CD4-positive, CD25-positive, alpha-beta regulatory T cell (primary cell): Measurements from ENCODE around the gene SPPL2B. TPM values are rescaled to one million over a fixed set of nuclear protein-coding genes. Genes with fewer than 3 reads are reported as not detected.

Experiments
- ATAC-seq, 2 donors: fragments of 150-1000 bp; cut with Tn5 transposase; one replicate each; pipeline ENCODE4 v1.10.0; 2021; ENCODE audit warnings: low read depth in 2 of 2, moderate number of reproducible peaks in 2 of 2, moderate library complexity in 1 of 2
- DNase-seq, 3 donors: peaks; one replicate each; pipeline versions ENCODE4 v3.0.0 to v3.0.0-alpha.2; 2012 to 2022; ENCODE audit warnings: mixed read lengths in 1 of 3
- H3K27ac ChIP-seq: one replicate; pipeline ENCODE4 v1.7.0; 2013; ENCODE audit warnings: mild to moderate bottlenecking, low read length; ENCODE audit not compliant: insufficient read depth, poor library complexity, severe bottlenecking
- H3K27me3 ChIP-seq: one replicate; pipeline ENCODE4 v1.7.0; 2013; ENCODE audit warnings: low read length; ENCODE audit not compliant: control insufficient read depth, insufficient read depth
- H3K36me3 ChIP-seq: one replicate; pipeline ENCODE4 v1.7.0; 2013; ENCODE audit warnings: mild to moderate bottlenecking, low read length, moderate library complexity; ENCODE audit not compliant: control insufficient read depth, insufficient read depth
- H3K4me1 ChIP-seq: 2 replicates; pipeline ENCODE4 v1.7.0; 2013; ENCODE audit warnings: mild to moderate bottlenecking, low read length; ENCODE audit not compliant: insufficient read depth, control insufficient read depth, poor library complexity, severe bottlenecking
- H3K4me3 ChIP-seq: one replicate; pipeline ENCODE4 v1.7.0; 2013; ENCODE audit warnings: low read depth, mild to moderate bottlenecking, low read length, moderate library complexity
- H3K9me3 ChIP-seq, 2 experiments: 1 replicate in 1 of 2; 2 replicates in 1 of 2; pipeline ENCODE4 v1.7.0; 2013; ENCODE audit warnings: low read length in 2 of 2, mild to moderate bottlenecking in 1 of 2, moderate library complexity in 1 of 2; ENCODE audit not compliant: control insufficient read depth in 2 of 2
- H3K27ac Mint-ChIP-seq, 3 donors: one replicate each; pipeline ENCODE4 v1.8.0; 2020 to 2022; ENCODE audit warnings: mild to moderate bottlenecking in 3 of 3, mixed read lengths in 3 of 3, moderate library complexity in 2 of 3
- H3K27me3 Mint-ChIP-seq: one replicate; pipeline ENCODE4 v1.8.0; 2022; ENCODE audit warnings: mild to moderate bottlenecking, mixed read lengths
- H3K36me3 Mint-ChIP-seq: one replicate; pipeline ENCODE4 v1.8.0; 2020; ENCODE audit warnings: mixed read lengths
- H3K4me1 Mint-ChIP-seq, 4 donors: one replicate each; pipeline ENCODE4 v1.8.0; 2020 to 2022; ENCODE audit warnings: mixed read lengths in 4 of 4, mild to moderate bottlenecking in 1 of 4
- H3K4me3 Mint-ChIP-seq, 4 donors: one replicate each; pipeline ENCODE4 v1.8.0; 2020 to 2022; ENCODE audit warnings: mild to moderate bottlenecking in 4 of 4, mixed read lengths in 4 of 4, moderate library complexity in 3 of 4
- H3K9me3 Mint-ChIP-seq, 7 donors: one replicate each; pipeline ENCODE4 v1.8.0; 2020 to 2022; ENCODE audit warnings: mixed read lengths in 7 of 7, mild to moderate bottlenecking in 3 of 7, moderate library complexity in 2 of 7
- polyA plus RNA-seq, 4 donors: library from polyadenylated mRNA; unstranded; fragments of 300-500 nt; fragmentation: Illumina TruSeq; gene quantifications; one replicate each; pipeline ENCODE4 v1.2.3, GENCODE V29; 2021
- total RNA-seq: library from RNA; stranded (reverse); gene quantifications from one replicate; pipeline ENCODE4 v1.2.3, GENCODE V29; 2022

SPPL2B gene
- total and polyA plus RNA-seq, 5 donors from 2014 or later, result 4.3 to 69.7 (median 6.4) TPM

GRCh38 chr19:2320939-2321338 is 7.5 kb upstream of the SPPL2B start:
- no peak overlapping the region for H3K4me3 Mint-ChIP-seq
- H3K36me3 Mint-ChIP-seq, result peaks cover 7% of the 10 kb centered on the region
- no peak for ATAC-seq
- no peak for DNase-seq
- no peaks in the 10 kb centered on the region for H3K27me3 ChIP-seq
- H3K9me3 ChIP-seq, result no peaks in the 10 kb centered on the region
- H3K27ac ChIP-seq, result no peak overlapping the region
- no peaks in the 10 kb centered on the region for H3K4me1 ChIP-seq
- no peak overlapping the region for H3K4me3 ChIP-seq
- peaks cover 8% of the 10 kb centered on the region for H3K36me3 ChIP-seq
- H3K9me3 Mint-ChIP-seq, result peaks cover 0 to 4% (median 0%) of the 10 kb centered on the region in 7 donors
- H3K4me1 Mint-ChIP-seq, result peaks cover 0 to 8% (median 3%) of the 10 kb centered on the region in 4 donors
- no peaks in the 10 kb centered on the region for H3K27me3 Mint-ChIP-seq
- no peak overlapping the region for H3K27ac Mint-ChIP-seq

- ATAC-seq (no peak), DNase-seq (no peak)
- Histone ChIP-seq H3K27me3 (no peaks in the 10 kb centered on the region), H3K36me3 (peaks cover 8% of the 10 kb centered on the region), H3K4me1 (no peaks in the 10 kb centered on the region), H3K4me3 (no peak overlapping the region), H3K9me3 (no peaks in the 10 kb centered on the region), H3K27ac (no peak overlapping the region)
- H3K9me3 Mint-ChIP-seq, result peaks cover 0 to 4% (median 0%) of the 10 kb centered on the region in 7 donors
- peaks cover 9% of the 10 kb centered on the region for H3K36me3 Mint-ChIP-seq
- H3K27ac Mint-ChIP-seq, result no peak overlapping the region
- H3K27me3 Mint-ChIP-seq, result no peaks in the 10 kb centered on the region
- H3K4me3 Mint-ChIP-seq, result no peak overlapping the region
- H3K4me1 Mint-ChIP-seq, result peaks cover 0 to 15% (median 7%) of the 10 kb centered on the region in 4 donors
Measured at GRCh38 chr19:2321565-2322283, 6.8 kb upstream of the SPPL2B start.

- H3K4me1 Mint-ChIP-seq, result peaks cover 5 to 31% (median 19%) of the 10 kb centered on the region in 4 donors
- peaks cover 17% of the 10 kb centered on the region for H3K36me3 Mint-ChIP-seq
- H3K27me3 ChIP-seq, result no peaks in the 10 kb centered on the region
- peaks cover 11% of the 10 kb centered on the region for H3K36me3 ChIP-seq
- H3K27ac Mint-ChIP-seq, result no peak overlapping the region
- no peaks in the 10 kb centered on the region for H3K9me3 Mint-ChIP-seq
- no peak overlapping the region for H3K27ac ChIP-seq
- H3K27me3 Mint-ChIP-seq, result no peaks in the 10 kb centered on the region
- H3K4me3 ChIP-seq, result no peak overlapping the region
- no peak overlapping the region for H3K4me3 Mint-ChIP-seq
- no peak for DNase-seq
- H3K4me1 ChIP-seq, result peaks cover 12% of the 10 kb centered on the region
- no peak for ATAC-seq
- no peaks in the 10 kb centered on the region for H3K9me3 ChIP-seq
Measured at GRCh38 chr19:2323707-2324106, 4.8 kb upstream of the SPPL2B start.

DNA sequence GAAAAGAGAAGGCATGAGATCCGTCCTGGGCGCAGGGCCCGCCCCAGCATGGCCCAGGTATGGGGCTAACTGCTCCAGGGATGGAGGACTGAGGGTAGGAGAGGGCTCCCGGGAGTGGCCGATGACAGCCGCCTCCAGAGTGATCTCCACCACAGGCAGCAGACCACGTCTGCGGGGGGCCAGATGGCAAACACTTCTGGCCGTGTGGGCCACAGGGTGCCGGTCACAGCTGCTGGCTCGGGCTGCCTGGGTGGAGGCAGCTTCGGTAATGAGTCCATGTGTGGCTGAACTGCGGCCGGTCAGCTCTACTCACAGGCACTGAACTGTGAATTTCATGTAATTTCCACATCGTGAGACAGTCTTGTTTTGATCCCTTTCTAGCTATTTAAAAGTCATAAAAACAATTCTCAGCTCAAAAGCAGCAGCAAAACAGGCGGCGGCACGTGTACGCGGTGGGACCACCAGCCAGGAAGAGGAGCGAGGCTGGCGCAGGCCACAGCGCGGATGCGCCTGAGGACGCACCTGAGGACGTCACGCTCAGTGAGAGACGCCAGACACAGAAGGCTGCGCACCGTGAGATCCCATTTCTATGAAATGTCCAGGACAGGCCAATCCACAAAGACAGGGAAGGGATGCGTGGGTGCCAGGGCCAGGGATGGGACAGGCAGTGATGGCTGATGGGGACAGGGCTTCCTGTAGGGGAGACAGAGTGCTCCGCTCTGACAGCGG is 4.1 kb upstream of the SPPL2B start:
- no peak overlapping the region for H3K27ac ChIP-seq
- H3K9me3 ChIP-seq, result no peaks in the 10 kb centered on the region
- no peak for DNase-seq
- Mint-ChIP-seq H3K9me3 (no peaks in the 10 kb centered on the region), H3K36me3 (peaks cover 17% of the 10 kb centered on the region), H3K27me3 (no peaks in the 10 kb centered on the region), H3K4me1 (peaks cover 5 to 35% (median 23%) of the 10 kb centered on the region in 4 donors), H3K4me3 (peak overlapping the region in 2 of 4 donors; percentile 44 to 51), H3K27ac (peak overlapping the region in 2 of 3 donors; percentile 55 to 74)
- H3K27me3 ChIP-seq, result no peaks in the 10 kb centered on the region
- H3K36me3 ChIP-seq, result peaks cover 11% of the 10 kb centered on the region
- peaks cover 19% of the 10 kb centered on the region for H3K4me1 ChIP-seq
- no peak overlapping the region for H3K4me3 ChIP-seq
- no peak for ATAC-seq

DNA sequence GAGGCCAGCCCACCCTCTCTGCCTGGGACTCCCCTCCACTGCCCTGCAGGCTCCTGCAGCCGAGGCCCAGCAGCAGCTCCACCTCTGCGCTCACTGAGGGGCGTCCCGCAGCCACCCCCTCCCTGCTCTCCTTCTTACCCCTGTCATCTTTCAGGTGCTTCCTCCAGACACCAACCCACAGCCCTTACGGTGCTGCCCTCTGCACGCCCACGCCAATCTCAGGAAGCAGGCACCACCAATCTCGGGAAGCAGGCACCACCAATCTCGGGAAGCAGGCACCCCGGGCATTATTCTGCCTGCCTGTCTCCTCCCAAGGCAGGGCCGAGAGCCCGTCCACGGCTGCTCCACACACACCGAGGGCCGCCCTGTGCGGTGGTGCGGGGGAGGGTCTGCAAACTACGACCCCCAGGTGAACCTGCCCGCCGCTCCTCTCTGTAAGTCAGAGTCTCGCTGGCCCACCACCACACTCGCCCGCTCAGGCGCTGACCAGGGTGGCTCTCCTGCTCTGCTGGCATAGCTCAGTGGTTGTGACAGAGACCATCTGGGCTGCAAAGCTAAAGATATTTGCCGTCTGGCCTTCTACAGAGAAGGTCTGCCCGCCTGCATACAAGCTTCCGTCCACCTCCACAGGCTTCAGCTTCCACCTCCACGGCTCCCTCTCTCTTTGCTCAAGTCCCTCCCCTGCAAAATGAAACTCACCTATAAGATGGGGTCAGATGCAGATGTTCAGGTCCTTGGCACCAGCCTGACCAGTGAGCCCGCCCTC is 3.0 kb upstream of the SPPL2B start:
- H3K36me3 Mint-ChIP-seq, result peaks cover 17% of the 10 kb centered on the region
- no peak for ATAC-seq

DNA sequence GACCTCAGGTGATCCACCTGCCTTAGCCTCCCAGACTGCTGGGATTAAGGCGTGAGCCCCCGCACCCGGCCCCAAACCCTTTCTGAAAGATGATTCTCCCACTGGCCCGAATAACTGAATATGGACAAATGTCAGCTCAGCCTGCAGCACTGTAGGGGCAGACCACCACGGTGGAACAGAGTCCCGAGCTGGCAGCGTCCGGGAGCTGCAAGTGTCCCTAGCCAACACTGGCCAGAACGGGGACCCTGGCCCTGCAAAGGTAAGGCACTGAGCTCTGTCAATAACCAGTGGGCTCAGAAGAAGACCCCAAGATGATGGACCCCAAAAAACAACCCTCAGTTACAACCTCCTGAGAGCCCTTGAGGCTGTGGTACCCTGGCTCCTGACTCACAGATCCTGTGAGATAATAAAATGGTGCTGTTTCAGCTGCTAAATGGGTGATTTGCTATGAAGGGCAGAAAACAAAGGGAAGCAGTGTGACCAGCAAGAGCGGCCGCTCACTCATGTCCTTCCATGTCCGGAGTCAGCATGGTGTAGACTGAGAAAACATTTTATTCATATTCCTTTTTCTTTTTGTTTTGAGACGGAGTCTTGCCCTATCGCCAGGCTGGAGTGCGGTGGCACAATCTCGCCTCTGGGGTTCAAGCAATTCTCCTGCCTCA is 1.7 kb upstream of the SPPL2B start:
- Histone ChIP-seq H3K27me3 (no peaks in the 10 kb centered on the region), H3K36me3 (peaks cover 8% of the 10 kb centered on the region), H3K4me3 (no peak overlapping the region), H3K27ac (peak overlapping the region; percentile 80), H3K4me1 (peaks cover 24% of the 10 kb centered on the region), H3K9me3 (no peaks in the 10 kb centered on the region)
- Mint-ChIP-seq H3K4me1 (peaks cover 5 to 57% (median 33%) of the 10 kb centered on the region in 4 donors), H3K4me3 (peak overlapping the region; percentile 92 to 99 (median 99)), H3K27ac (peak overlapping the region; percentile 71 to 99 (median 83)), H3K27me3 (no peaks in the 10 kb centered on the region), H3K36me3 (peaks cover 17% of the 10 kb centered on the region), H3K9me3 (no peaks in the 10 kb centered on the region)
- DNase-seq, result no peak
- no peak for ATAC-seq

More for the DNA sequence above, 3.0 kb upstream of the SPPL2B start:
- Mint-ChIP-seq H3K27ac (peak overlapping the region in 2 of 3 donors; percentile 1 to 79), H3K4me1 (peaks cover 5 to 46% (median 29%) of the 10 kb centered on the region in 4 donors), H3K27me3 (no peaks in the 10 kb centered on the region), H3K4me3 (peak overlapping the region; percentile 61 to 99 (median 96)), H3K9me3 (no peaks in the 10 kb centered on the region)
- H3K27ac ChIP-seq, result no peak overlapping the region
- DNase-seq, result no peak
- peaks cover 11% of the 10 kb centered on the region for H3K36me3 ChIP-seq
- no peaks in the 10 kb centered on the region for H3K9me3 ChIP-seq
- no peak overlapping the region for H3K4me3 ChIP-seq
- peaks cover 24% of the 10 kb centered on the region for H3K4me1 ChIP-seq
- no peaks in the 10 kb centered on the region for H3K27me3 ChIP-seq

DNA sequence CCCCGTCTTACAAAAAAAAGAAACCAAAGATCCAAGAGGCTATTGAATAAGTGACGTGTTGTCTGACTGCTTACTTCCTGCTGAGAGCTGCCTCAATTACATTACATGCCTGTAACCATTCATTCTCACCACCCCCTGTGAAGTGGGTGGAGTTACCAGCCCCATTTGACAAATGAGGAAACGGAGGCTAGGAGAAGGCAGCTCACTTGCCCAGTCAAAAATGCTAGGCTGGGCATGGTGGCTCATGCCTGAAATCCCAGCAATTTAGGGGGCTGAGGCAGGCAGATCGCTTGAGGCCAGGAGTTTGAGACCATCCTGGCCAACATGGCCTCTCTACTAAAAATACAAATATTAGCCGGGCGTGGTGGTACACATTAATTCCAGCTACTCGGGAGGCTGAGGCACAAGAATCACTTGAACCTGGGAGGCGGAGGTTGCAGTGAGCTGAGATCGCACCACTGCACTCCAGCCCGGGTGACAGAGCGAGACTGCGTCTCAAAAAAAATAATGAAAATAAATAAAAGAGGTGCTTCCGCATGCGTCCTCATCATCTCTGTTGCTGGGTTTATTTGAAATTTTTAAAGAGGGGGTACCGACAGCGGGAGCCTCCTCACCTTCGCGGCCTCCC is 597 bp upstream of the SPPL2B start:
- ATAC-seq, result peak; percentile 52 to 57
- H3K27ac Mint-ChIP-seq, result peak overlapping the region; percentile 93 to 99 (median 99)
- H3K36me3 ChIP-seq, result peaks cover 8% of the 10 kb centered on the region
- H3K4me1 ChIP-seq, result peaks cover 28% of the 10 kb centered on the region
- H3K9me3 Mint-ChIP-seq, result no peaks in the 10 kb centered on the region
- H3K4me3 ChIP-seq, result peak overlapping the region; percentile 87
- H3K36me3 Mint-ChIP-seq, result peaks cover 17% of the 10 kb centered on the region
- DNase-seq, result peak; percentile 51 to 95 (median 72)
- H3K27ac ChIP-seq, result peak overlapping the region; percentile 80
- no peaks in the 10 kb centered on the region for H3K27me3 Mint-ChIP-seq
- H3K9me3 ChIP-seq, result no peaks in the 10 kb centered on the region
- H3K4me1 Mint-ChIP-seq, result peaks cover 5 to 64% (median 33%) of the 10 kb centered on the region in 4 donors
- H3K4me3 Mint-ChIP-seq, result peak overlapping the region; percentile 92 to 99 (median 99)
- no peaks in the 10 kb centered on the region for H3K27me3 ChIP-seq
